A549 (cell line): Measurements from ENCODE around the gene TMEM255B.

ENCODE experiments used
- BHLHE40 ChIP-seq: IDR thresholded peaks from 2 replicates; pipeline ENCODE4 v1.6.1; 2012; ENCODE audit warnings: low read depth, low read length, inconsistent platforms
- CTCF ChIP-seq: fragments of >200 bp; sonication (Bioruptor Twin); formaldehyde crosslinking; IDR thresholded peaks from 3 replicates; pipeline ENCODE4 v1.5.1; 2016
- EP300 ChIP-seq, 2 experiments: fragments of >200 bp; sonication (Bioruptor Twin); formaldehyde crosslinking; IDR thresholded peaks; 2 replicates in 1 of 2; 3 replicates in 1 of 2; pipeline ENCODE4 v1.6.1; 2016 to 2017
- ESRRA ChIP-seq: fragments of 150-350 bp; IDR thresholded peaks from 2 replicates; pipeline ENCODE4 v1.6.1; 2014; ENCODE audit warnings: mild to moderate bottlenecking, low read length, borderline replicate concordance
- HDAC2 ChIP-seq: fragments of 200-600 bp; sonication (generic); IDR thresholded peaks from 2 replicates; pipeline ENCODE4 v1.6.1; 2016
- JUNB ChIP-seq: fragments of >200 bp; sonication (Bioruptor Twin); formaldehyde crosslinking; IDR thresholded peaks from 2 replicates; pipeline ENCODE4 v1.6.1; 2016
- MAFK ChIP-seq: fragments of 450-650 bp; IDR thresholded peaks from 2 replicates; pipeline ENCODE4 v1.6.1; 2014; ENCODE audit not compliant: partially characterized antibody
- MYC ChIP-seq: IDR thresholded peaks from 2 replicates; pipeline ENCODE4 v1.6.1; 2012; ENCODE audit warnings: mild to moderate bottlenecking, inconsistent platforms, low read length, improper control_type of control experiment, borderline replicate concordance
- NFE2L2 ChIP-seq: fragments of 150-350 bp; conservative IDR thresholded peaks from 2 replicates; pipeline ENCODE4 v1.6.1; 2014; ENCODE audit warnings: low read length
- SREBF2 ChIP-seq: fragments of 450-650 bp; IDR thresholded peaks from 2 replicates; pipeline ENCODE4 v1.6.1; 2014; ENCODE audit warnings: mild to moderate bottlenecking, moderate library complexity
- ZFP36 ChIP-seq: fragments of 450-650 bp; IDR thresholded peaks from 2 replicates; pipeline ENCODE4 v1.6.1; 2014; ENCODE audit warnings: borderline replicate concordance; ENCODE audit not compliant: partially characterized antibody
- TF ChIP-seq, protein P1 (sequence below): fragments of >200 bp; sonication (Bioruptor Twin); formaldehyde crosslinking; IDR thresholded peaks from 3 replicates; pipeline ENCODE4 v1.6.1; 2016
- TF ChIP-seq, protein P2 (sequence below): IDR thresholded peaks from 2 replicates; pipeline ENCODE4 v1.6.1; 2012
- TF ChIP-seq, protein P3 (sequence below): fragments of 250-450 bp; sonication (Bioruptor Pico); IDR thresholded peaks from 2 replicates; pipeline ENCODE4 v1.5.0; 2020; ENCODE audit warnings: low read depth, mild to moderate bottlenecking, moderate library complexity

GRCh38 chr13:113791226-113791625 is 32.2 kb downstream of the TMEM255B start:
- TF ChIP-seq, protein P1, sequence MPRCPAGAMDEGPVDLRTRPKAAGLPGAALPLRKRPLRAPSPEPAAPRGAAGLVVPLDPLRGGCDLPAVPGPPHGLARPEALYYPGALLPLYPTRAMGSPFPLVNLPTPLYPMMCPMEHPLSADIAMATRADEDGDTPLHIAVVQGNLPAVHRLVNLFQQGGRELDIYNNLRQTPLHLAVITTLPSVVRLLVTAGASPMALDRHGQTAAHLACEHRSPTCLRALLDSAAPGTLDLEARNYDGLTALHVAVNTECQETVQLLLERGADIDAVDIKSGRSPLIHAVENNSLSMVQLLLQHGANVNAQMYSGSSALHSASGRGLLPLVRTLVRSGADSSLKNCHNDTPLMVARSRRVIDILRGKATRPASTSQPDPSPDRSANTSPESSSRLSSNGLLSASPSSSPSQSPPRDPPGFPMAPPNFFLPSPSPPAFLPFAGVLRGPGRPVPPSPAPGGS = no peak
- TF ChIP-seq, protein P2, sequence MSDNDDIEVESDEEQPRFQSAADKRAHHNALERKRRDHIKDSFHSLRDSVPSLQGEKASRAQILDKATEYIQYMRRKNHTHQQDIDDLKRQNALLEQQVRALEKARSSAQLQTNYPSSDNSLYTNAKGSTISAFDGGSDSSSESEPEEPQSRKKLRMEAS = no peak
- TF ChIP-seq ZFP36 = no peak
- TF ChIP-seq MAFK = no peak
- TF ChIP-seq SREBF2 = no peak
- TF ChIP-seq CTCF = no peak
- TF ChIP-seq NFE2L2 = no peak
- no peak for TF ChIP-seq MYC
- no peak for TF ChIP-seq HDAC2
- TF ChIP-seq BHLHE40 = no peak
- TF ChIP-seq JUNB = no peak
- TF ChIP-seq, protein P3, sequence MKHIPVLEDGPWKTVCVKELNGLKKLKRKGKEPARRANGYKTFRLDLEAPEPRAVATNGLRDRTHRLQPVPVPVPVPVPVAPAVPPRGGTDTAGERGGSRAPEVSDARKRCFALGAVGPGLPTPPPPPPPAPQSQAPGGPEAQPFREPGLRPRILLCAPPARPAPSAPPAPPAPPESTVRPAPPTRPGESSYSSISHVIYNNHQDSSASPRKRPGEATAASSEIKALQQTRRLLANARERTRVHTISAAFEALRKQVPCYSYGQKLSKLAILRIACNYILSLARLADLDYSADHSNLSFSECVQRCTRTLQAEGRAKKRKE = no peak
- no peak for TF ChIP-seq ESRRA
- TF ChIP-seq EP300 (IDR thresholded peaks at IDR 0.05) = no peak
